Mucosa of descending colon (tissue), 3 donors: ENCODE results near the gene FAM81A. TPM values are rescaled to one million over a fixed set of nuclear protein-coding genes. Genes with fewer than 3 reads are reported as not detected.

Experiments used
- ATAC-seq: fragments of 200-7000 bp; cut with Tn5 transposase; one replicate; pipeline ENCODE4 v1.9.1; 2020; ENCODE audit warnings: mild to moderate bottlenecking, moderate library complexity
- DNase-seq, 3 donors: peaks; one replicate each; pipeline ENCODE4 v3.0.0-alpha.2; 2020
- H3K36me3 ChIP-seq: fragments of 200-600 bp; one replicate; pipeline ENCODE4 v1.8.0; 2021; ENCODE audit warnings: low read depth, mild to moderate bottlenecking
- H3K4me1 ChIP-seq: fragments of 200-600 bp; one replicate; pipeline ENCODE4 v1.8.0; 2021; ENCODE audit warnings: low read depth, mild to moderate bottlenecking
- H3K4me3 ChIP-seq: fragments of 200-600 bp; one replicate; pipeline ENCODE4 v1.8.0; 2021; ENCODE audit warnings: mild to moderate bottlenecking
- H3K9me3 ChIP-seq: fragments of 200-600 bp; one replicate; pipeline ENCODE4 v1.8.0; 2021; ENCODE audit warnings: mild to moderate bottlenecking
- CTCF ChIP-seq: fragments of 200-600 bp; IDR thresholded peaks from one replicate; pipeline ENCODE4 v1.8.0; 2022; ENCODE audit warnings: antibody characterized with exemption, mild to moderate bottlenecking
- intact Hi-C, 2 donors: fragments of 100-400 bp; cut with DNase I in 1 of 2; cut with micrococcal nuclease in 1 of 2; formaldehyde crosslinking; loops; one replicate each; pipeline versions ENCODE4 v1.11.0 to v1.11.1; 2022; cut with DNase I, micrococcal nuclease
- total RNA-seq, 3 donors: library from RNA; stranded (reverse); fragmentation: NEBNext Ultra II Directional in 2 of 3; extraction: Animal tissue kit (Norgen Biotek cat#: 25700) in 2 of 3; gene quantifications; one replicate each; pipeline versions ENCODE4 v1.2.1 to v1.2.4, GENCODE V29; 2021 to 2023
- donor health status: DM: no; HTN: no; CAD: no; lungs with moderate emphysema.
- donor health status: DM: no; HTN: no; CAD: no.
- donor health status: DM: no; HTN: yes; CAD: no.

Gene FAM81A
- total RNA-seq, 3 donors from 2014 or later = 4.1 to 10.3 (median 9.7) TPM

GRCh38 chr15:59545573-59545972 lies 107.6 kb downstream of the FAM81A start:
- H3K4me1 ChIP-seq = peaks cover 14% of the 10 kb centered on the region
- intact Hi-C loops = no loop called here
- no peak overlapping the region for H3K4me3 ChIP-seq
- H3K9me3 ChIP-seq = no peaks in the 10 kb centered on the region
- DNase-seq (peak in 1 of 3 donors; percentile 5), ATAC-seq (peak; percentile 20)
- no peaks in the 10 kb centered on the region for H3K36me3 ChIP-seq
- TF ChIP-seq CTCF = no peak

GRCh38 chr15:59548501-59549226 lies 110.7 kb downstream of the FAM81A start:
- Histone ChIP-seq H3K4me3 (no peak overlapping the region), H3K36me3 (no peaks in the 10 kb centered on the region), H3K4me1 (peaks cover 28% of the 10 kb centered on the region), H3K9me3 (no peaks in the 10 kb centered on the region)
- intact Hi-C loops = no loop called here
- DNase-seq (no peak), ATAC-seq (peak; percentile 20)
- no peak for TF ChIP-seq CTCF

GRCh38 chr15:59549301-59550185 lies 111.6 kb downstream of the FAM81A start:
- Histone ChIP-seq H3K4me3 (no peak overlapping the region), H3K9me3 (no peaks in the 10 kb centered on the region), H3K4me1 (peaks cover 33% of the 10 kb centered on the region), H3K36me3 (no peaks in the 10 kb centered on the region)
- intact Hi-C loops = no loop called here
- ATAC-seq (peak; percentile 74), DNase-seq (peak in 1 of 3 donors; percentile 45)
- no peak for TF ChIP-seq CTCF

GRCh38 chr15:59550530-59550929 lies 112.5 kb downstream of the FAM81A start:
- no peak overlapping the region for H3K4me3 ChIP-seq
- intact Hi-C loops = no loop called here
- H3K36me3 ChIP-seq = no peaks in the 10 kb centered on the region
- ATAC-seq (peak; percentile 22), DNase-seq (no peak)
- no peaks in the 10 kb centered on the region for H3K9me3 ChIP-seq
- no peak for TF ChIP-seq CTCF
- peaks cover 35% of the 10 kb centered on the region for H3K4me1 ChIP-seq

GRCh38 chr15:59550956-59551355 lies 113.0 kb downstream of the FAM81A start:
- intact Hi-C loops = no loop called here
- Histone ChIP-seq H3K9me3 (no peaks in the 10 kb centered on the region), H3K4me3 (no peak overlapping the region), H3K4me1 (peaks cover 36% of the 10 kb centered on the region), H3K36me3 (no peaks in the 10 kb centered on the region)
- peak; percentile 19 for ATAC-seq
- TF ChIP-seq CTCF = no peak
- no peak for DNase-seq
